Islet of Langerhans (tissue), 1 donor: ENCODE data around the gene TMEM109.

Experiments
- FAIRE-seq: peaks from one replicate; lab custom pipeline; 2011; peaks lifted over from hg19 to GRCh38; lab: Jason Lieb, UNC

TMEM109 gene

DNA sequence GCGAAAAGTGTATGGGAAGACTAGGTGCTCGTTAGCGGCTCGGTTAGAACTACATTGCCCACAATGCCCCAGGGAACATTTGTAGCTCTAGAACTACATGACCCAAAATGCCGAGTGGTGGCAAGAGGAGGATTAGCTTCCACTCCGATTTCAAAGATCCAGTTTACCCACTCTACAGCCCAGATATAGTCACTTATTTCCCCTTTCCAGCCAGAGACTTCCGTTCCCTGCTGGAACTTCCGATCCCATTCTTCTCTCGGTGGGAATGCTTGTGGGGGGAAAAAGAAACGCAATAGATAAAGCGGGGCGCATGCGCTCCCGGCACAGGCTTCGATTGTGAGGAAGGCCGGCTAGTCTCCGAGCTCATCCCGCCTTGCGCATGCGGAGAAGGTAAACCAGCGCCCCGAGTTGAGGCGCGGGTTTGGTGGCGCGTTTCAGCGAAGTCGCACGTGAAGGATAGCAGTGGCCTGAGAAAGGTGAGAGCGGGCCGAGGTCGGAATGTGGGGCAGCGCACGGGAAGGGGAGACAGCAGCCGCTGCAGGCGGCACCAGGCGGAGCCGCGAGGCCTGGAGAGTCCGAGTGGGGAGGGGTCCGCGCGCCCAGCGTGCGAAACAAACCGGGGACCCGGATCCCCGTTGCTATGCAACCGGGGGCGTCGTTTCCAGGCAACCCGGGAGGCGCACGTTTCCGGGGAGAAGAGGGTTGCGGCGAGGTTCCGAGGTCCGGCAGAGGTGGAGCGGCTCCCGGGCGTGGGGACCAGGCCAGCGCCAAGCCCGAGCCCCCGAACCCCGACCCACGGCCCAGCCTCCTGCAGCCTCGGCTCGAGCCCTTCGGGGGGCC lies at the start of gene TMEM109:
TSS of gene TMEM109 (plus strand) at position 366 of the 840 bp plus-strand sequence. CDS start 5,536 bp downstream, outside the sequence.
- FAIRE-seq: peak; percentile 49

DNA sequence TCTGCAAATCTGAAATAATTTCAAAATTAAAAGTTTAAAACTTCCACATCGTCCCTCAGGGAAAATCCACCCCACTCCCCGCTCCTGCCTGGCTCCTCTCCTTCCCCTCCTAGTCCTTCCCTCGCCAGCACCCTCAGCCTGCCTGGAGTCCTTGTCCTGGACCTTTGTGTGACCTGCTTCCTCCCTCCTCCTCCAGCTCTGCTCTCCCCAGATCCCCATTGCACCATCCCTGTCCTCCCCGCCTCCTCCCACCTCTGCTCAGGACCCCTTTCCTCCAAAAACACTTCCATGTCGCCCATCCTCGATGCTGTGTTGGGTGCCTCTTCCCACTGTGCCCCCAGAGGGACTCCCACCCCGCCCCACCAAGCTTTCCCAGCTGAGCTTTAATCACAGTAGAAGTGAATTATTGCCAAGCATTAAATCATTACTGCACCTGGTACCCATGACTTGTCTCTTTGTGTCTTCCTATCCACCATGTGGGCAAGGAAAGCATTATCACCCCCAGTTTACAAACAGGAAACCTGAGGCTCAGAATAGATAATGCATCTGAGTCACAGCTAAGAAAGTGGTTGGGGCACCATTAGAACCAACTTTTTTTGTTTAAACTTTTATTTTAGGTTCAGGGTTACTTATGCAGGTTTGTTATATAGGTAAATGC lies 49.0 kb upstream of the TMEM109 start:
- FAIRE-seq: no peak

GRCh38 chr11:60866911-60867870 lies 46.8 kb upstream of the TMEM109 start, which contains the start of gene ZP1:
TSS of gene ZP1 (plus strand) at chr11:60867542. CDS start at chr11:60867562, 20 bp downstream.
- no peak for FAIRE-seq

GRCh38 chr11:60867871-60868681 lies 45.9 kb upstream of the TMEM109 start:
- FAIRE-seq: no peak

DNA sequence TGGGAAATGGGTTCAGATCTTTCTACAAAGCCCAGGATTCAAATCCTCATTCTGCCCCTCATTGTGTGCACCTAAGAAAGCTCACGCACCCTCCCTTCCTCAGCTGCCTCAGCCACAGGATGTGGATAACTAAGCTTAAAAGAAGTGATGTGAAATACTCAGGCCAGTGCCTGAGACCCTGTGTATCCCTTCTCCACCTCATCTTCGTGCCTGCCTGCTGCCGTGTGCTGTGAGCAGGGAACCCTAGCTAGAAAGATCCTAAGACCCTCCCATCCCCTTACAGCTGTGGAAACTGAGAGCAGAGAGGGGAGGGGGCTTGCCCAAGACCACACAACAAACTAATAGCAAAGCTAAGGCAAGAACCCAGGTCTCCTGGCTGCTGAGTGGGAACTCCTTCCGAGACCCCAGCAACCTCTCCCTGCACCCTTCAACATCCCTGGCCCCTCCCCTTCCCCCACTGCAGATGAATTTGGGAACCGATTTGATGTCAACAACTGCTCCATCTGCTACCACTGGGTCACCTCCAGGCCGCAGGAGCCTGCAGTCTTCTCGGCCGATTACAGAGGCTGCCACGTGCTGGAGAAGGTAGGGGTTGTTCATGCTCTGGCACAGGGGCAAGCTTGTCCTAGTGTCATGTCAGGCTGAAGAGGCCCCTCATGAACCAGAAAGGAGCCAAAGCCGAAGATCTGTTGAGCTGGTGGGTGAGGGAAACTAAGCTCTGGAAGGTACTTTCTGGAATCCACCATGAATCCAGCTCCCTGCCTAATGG lies 45.1 kb upstream of the TMEM109 start:
- FAIRE-seq: no peak

- no peak for FAIRE-seq
Observed at GRCh38 chr11:60869451-60869825, 44.5 kb upstream of the TMEM109 start.

GRCh38 chr11:60870276-60870675 lies 43.7 kb upstream of the TMEM109 start:
- peak; percentile 82 for FAIRE-seq

GRCh38 chr11:60870733-60871377 lies 43.1 kb upstream of the TMEM109 start:
- no peak for FAIRE-seq

DNA sequence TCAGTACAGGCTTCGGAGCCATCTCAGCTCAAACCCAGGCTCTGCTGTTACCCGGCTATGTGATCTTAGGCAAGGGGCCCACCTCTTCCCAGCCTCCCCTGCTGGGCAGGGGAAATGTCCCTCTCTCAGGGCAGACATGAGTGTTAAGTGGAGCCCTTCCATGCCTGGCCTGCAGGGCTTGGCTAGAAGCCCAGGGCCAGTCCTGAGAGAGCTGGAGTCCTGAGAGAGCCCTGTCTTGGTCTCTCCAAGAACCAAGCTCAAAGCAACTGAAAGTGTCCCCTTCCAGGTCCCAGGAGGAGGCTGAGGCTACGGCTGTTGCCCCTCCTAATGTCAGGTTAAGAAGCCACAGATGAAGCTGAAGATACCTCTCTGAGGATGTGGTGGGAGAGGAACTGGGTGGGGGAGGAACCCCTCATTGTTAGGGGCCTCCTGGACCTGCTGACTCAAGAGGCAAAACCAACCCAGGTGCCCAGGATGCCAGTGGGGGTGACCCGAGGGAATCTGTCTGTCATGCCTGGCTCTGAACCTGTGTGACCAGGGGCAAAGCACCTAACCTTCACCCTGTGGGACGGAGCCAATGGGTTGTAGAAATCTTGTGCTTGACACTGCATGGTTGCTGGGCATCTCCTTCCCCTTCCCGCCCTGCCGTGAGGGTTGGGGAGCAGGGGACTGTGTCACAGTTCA lies 42.4 kb upstream of the TMEM109 start:
- no peak for FAIRE-seq

- no peak for FAIRE-seq
Observed at GRCh38 chr11:60872124-60872960, 41.6 kb upstream of the TMEM109 start.

DNA sequence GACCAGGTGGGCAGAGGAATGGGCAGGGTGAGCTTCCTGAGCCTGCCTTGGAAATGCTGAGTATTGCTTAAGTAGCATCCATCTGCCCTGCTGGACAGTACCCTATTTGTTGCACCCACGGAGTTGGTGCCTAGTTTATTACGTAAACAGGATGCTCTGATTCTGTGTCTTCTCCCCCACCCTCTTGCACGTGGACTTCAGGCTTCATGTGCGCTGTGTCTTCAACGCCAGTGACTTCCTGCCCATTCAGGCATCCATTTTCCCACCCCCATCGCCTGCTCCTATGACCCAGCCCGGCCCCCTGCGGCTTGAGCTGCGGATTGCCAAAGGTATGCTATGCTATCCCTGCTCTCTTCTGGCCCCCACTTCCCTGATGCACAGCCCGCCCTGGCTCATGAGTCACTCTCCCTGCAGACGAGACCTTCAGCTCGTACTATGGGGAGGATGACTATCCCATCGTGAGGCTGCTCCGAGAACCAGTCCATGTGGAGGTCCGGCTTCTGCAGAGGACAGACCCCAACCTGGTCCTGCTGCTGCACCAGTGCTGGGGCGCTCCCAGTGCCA lies 40.9 kb upstream of the TMEM109 start:
- FAIRE-seq: no peak

DNA sequence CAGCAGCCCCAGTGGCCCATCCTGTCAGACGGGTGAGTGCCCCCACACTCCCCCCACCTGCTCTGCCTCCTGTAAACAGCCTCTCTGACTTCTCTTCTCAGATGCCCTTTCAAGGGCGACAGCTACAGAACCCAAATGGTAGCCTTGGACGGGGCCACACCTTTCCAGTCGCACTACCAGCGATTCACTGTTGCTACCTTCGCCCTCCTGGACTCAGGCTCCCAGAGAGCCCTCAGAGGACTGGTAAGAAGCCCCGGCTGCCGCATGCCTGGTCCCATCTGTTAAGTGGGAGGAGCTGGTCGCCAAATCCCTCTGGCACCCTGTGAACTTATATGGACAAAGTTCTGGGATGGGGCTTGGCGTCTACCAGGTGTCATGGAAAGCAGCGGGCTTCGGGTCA lies 40.4 kb upstream of the TMEM109 start:
- FAIRE-seq: no peak

DNA sequence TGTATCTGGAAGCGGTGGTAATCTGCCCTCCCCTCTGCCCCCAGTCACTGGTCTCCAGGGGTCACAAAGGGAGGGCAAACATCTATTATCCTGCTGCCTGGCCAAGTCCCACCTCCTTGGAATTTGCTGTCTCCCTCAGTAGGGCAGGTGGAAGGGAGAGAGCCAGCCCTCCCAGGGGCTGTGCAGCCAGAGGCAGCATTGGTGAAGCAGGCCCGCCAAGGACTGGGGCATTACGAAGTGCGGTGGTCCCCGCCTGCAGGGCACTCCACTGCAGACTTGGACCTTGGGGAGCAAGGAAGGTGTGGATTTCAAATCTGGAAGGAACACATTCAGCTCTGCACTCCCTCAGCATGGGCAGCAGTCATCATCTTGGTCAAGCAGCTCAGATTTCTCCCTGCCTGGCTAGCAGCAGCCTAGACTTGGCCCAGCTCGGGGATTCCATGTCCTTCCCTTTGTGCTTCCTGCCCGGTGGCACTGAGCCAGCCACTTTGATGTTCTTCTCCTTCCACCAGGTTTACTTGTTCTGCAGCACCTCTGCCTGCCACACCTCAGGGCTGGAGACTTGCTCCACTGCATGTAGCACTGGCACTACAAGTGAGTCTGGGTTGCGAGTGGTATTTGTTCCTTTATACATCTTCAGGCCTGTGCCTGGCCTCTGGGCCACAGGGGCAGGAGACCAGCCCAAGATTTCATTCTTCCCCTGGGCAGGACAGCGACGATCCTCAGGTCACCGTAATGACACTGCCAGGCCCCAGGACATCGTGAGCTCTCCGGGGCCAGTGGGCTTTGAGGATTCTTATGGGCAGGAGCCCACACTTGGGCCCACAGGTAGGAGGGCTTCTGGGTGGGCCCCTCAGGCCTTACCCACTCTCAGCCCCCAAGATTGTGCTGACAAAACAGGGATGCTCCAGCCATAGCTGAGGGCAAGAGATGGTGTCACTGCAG lies 39.3 kb upstream of the TMEM109 start:
- no peak for FAIRE-seq

- no peak for FAIRE-seq
Observed at GRCh38 chr11:60875366-60876167, 38.4 kb upstream of the TMEM109 start.

GRCh38 chr11:60876168-60876485 lies 37.8 kb upstream of the TMEM109 start:
- FAIRE-seq: no peak
